GM21447 (cell line): ENCODE results near the gene CHP1.
A peak's percentile ranks its signal among the peaks of the same experiment; 100 is the strongest.
"Not testable (repeated sequence)": the region's sequence is repeated elsewhere in the genome, so short reads cannot be mapped to it uniquely, and the experiment has no call there.

Source experiments
- ATAC-seq: cut with Tn5 transposase; IDR thresholded peaks from one replicate; pipeline ENCODE4 v1.9.1; 2021; ENCODE audit not compliant: unreplicated experiment

Gene CHP1

GRCh38 chr15:41230650-41231421 is at the start of gene CHP1, which contains the start of gene EXD1:
TSS of gene CHP1 (plus strand) at chr15:41231268. CDS start at chr15:41231383, 115 bp downstream.
TSS of gene EXD1 (minus strand) at chr15:41230757. CDS start at chr15:41226575, 4,182 bp downstream.
- ATAC-seq = peak; percentile 97

DNA sequence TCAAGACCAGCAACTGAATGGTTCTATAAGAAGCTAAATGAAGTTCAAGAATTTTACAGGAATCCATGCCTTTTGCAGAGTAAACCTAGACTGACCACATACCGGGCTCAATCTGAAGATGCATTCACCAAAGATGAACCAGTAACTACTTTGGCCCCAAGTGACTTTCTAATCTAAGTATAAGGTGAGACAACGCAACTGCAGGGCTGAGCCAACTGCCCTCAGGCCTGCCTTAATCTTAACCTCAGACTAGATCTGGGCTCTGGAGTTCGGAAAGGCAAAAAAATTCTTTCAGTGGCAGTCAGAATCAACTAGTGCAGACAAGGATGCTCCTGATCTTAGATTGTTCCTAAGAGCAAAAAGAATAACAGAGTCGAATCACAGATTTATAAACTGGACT is 48.8 kb upstream of the CHP1 start:
- no peak for ATAC-seq

DNA sequence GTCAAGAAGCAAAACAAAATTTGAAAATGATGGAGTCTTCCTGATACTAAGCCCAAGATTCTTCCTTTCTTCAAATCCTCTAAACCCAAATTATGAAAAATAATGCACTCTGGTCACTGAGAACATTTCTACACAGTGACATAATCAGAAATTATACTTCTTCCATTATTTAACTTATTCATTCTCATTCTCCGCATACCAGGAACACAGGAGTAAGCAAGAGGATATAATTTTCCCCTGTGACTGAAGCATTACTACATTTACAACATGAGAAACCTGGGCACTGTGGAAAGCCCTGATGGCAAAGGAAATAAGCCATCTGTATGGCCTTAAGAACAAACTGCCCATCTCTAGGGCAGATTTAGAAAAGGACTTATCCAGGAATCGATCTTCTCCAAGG is 47.5 kb upstream of the CHP1 start:
- ATAC-seq = no peak

- no peak for ATAC-seq
Measured at GRCh38 chr15:41194444-41194843, 36.6 kb upstream of the CHP1 start.

DNA sequence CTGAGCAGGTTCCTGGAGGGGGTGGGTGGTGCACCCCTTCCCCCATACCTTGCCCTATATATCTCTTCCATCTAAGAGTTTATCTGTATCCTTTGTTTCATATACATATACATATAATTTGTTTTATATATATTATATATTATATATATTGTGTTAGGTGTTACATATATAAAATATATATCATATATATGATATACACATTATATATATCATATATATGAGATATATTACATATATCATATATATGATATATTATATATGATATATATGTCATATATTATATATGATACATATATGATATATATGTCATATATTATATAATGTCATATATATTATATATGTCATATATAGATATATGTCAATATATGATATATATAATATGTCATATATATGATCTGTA is 31.6 kb upstream of the CHP1 start:
- no peak for ATAC-seq

GRCh38 chr15:41203395-41203794 is 27.7 kb upstream of the CHP1 start:
- no peak for ATAC-seq

- ATAC-seq = no peak
Measured at GRCh38 chr15:41205315-41205714, 25.8 kb upstream of the CHP1 start.

DNA sequence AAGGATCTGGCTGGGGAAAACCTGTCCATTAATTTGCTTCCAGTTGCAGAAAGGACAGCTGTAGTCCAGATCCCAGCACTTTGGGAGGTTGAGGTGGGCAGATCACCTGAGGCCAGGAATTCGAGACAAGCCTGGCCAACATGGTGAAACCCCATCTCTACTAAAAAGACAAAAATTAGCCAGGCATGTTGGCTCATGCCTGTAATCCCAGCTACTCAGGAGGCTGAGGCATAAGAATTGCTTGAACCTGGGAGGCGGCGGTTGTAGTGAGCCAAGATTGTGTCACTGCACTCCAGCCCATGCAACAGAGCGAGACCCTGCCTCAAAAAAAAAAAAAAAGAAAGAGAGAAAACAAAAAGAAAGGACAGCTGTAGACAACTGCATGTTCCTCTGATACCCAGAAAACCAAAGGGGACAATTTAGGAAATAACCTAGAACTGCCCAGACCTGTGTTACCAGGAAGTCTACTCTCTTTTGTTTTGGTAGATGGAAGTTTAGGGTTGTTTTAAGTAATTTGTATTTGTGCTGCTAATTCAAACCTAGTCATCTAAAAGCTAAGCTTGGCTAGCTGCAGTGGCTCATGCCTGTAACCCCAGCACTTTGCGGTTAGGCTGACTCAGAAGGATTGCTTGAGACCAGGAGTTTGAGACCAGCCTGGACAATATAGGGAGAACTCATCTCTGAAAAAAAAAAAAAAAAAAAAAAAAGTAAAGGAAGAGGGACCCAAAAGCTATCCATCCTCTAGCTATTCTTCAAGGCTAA is 23.2 kb upstream of the CHP1 start:
- ATAC-seq = no peak

DNA sequence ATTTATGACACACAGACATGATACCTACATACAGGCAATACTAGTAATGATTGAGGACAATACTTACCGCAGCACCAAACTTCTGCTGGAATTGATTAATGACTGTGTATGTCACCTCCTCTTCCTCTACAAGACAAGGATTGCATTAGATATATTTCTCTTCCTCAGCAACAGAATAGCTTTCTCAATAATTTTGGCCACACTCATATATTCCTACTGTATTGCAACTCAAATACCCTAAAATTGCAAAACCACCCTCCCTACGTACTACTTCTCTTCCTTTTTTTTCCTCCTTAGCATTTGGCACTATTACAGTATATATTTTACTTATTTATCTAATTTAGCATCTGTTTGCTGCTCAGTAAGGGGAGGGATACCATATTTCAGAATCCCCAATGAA is 15.4 kb upstream of the CHP1 start:
- ATAC-seq = no peak

DNA sequence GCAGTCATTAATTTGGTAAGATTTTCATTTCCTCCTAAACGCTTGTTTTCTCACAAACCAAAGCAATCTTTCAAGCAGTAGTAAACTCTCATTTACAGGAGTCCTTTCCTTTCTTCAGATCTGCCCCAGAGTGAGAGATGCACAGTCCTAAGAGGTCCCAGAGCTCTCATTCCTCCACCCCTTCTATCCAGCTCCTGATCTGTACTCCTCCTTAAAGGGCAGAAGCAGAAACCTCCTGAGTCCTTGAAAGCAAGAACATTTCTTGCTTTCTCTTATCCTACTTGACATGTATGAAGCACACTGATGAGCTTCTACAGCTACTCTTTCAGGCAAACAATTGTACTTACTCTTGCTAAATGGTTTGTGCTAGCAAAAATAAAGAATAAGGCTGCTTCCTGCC is 12.2 kb upstream of the CHP1 start:
- ATAC-seq = no peak

DNA sequence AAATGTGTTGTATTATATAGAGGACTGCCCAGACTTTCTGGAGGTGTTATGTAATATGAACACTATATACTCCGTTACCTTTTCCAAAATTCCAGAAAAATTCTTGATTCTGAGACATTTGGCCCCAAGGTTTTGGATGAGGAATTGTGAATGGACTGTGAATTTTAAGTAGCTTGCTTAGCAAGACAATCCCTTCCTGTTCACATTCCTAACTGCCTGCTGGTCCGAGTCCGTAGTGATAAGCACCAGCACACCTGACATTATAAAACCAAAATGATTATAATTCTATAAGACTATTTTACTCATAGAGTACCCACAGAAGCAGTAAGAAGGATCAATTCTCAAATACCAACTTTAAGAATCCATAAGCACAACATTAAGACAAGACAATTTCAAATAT is 11.7 kb upstream of the CHP1 start:
- ATAC-seq = no peak

- ATAC-seq = no peak
Measured at GRCh38 chr15:41230345-41230649, 771 bp upstream of the CHP1 start.

- ATAC-seq = peak; percentile 33
Measured at GRCh38 chr15:41231422-41232226, 556 bp downstream of the CHP1 start.

DNA sequence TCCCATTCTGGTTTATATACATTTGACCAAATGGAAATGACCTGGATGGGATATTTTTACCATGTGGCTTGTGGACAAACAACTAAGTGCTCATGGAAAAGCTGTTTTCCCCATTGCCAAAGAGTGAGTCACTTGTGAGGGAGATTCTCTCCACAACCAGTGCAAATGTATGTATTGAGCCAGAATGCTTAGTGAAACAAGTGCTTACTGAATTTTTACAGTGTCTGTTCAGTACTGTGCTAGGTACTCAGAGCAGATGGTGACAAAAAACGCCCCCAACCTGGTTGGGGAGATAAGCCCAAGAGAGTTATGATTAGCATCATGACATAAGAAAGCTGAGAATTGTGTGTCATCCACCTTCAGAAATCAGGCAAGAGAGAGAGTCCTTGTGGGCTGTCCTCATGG is 2.3 kb downstream of the CHP1 start:
- no peak for ATAC-seq

DNA sequence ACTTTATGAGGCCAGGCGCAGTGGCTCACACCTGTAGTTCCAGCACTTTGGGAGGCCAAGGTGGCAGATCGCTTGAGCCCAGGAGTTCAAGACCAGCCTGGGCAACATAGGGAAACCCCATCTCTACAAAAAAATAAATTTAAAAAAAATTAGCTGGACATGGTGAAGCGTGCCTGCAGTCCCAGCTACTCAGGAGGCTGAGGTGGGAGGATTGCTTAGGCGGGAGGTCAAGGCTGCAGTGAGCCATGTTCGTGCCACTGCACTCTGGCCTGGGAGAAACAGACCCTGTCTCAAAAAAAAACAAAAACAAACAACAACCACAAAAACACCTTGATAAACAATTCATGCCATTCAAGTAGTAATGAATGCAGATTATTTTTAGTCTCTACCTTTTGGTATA is 4.2 kb downstream of the CHP1 start:
- not testable (repeated sequence) for ATAC-seq

GRCh38 chr15:41235929-41236328 is 4.9 kb downstream of the CHP1 start:
- ATAC-seq = no peak

- no peak for ATAC-seq
Measured at GRCh38 chr15:41238100-41238499, 7.0 kb downstream of the CHP1 start.

DNA sequence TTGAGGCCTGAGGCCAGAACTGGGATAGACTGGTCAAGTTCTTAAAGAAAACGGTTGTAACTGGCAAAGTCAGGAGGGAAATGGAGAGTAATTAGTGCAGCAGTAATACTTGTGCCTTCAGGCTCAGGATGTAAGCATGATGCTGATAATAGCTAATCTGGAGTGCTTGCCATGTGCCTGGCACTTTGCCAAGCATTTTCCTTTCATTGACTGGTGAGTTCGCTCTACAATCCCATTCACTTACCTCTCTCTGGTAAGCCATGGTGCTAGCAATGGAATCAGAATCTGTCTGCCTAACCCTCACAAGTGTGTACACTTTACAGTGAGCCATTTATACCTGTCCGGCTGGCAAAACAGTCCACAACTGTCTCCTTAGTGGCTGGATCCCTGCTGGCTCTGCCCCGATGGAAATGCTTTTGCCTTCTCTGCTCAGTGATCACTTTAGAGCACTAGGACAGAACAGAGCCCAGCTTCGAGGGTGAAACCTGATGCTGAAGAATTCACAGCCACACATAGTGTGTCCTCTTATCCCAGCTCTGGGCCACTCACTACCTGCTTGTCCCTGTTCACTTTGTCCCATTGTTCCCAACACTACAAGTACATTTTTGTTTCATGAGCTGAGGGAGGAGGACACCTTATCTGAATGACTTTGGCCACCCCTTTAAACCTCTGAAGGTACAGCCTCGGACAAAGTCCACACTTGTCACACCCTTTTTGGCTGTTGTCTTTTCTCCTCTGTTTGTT is 10.3 kb downstream of the CHP1 start:
- ATAC-seq = no peak

- ATAC-seq = not testable (repeated sequence)
Measured at GRCh38 chr15:41250745-41251144, 19.7 kb downstream of the CHP1 start.

GRCh38 chr15:41251411-41251810 is 20.3 kb downstream of the CHP1 start:
- no peak for ATAC-seq

GRCh38 chr15:41254560-41254959 is 23.5 kb downstream of the CHP1 start:
- no peak for ATAC-seq
